HG03139 (cell line): ENCODE measurements around the gene AMN1.

Experiments used
- ATAC-seq: cut with Tn5 transposase; IDR thresholded peaks from one replicate; pipeline ENCODE4 v1.9.1; 2021; ENCODE audit not compliant: unreplicated experiment

AMN1 gene

DNA sequence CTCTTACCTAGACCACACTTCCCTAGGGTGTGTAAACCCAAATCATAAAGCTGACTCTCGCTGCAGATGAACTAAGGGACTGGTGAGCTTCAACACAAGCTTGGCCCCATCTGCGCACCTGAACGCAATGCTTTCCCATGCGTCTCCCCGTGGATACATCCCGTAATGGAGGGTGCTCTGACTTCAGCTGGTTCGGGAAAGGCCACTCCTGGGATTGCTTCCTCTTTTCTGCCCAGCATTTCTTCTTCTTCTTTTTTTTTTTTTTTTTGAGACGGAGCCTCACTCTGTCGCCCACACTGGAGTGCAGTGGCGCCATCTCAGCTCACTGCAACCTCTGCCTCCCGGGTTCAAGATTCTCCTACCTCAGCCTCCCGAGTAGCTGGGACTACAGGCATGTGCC is 97.0 kb downstream of the AMN1 start:
- no peak for ATAC-seq

DNA sequence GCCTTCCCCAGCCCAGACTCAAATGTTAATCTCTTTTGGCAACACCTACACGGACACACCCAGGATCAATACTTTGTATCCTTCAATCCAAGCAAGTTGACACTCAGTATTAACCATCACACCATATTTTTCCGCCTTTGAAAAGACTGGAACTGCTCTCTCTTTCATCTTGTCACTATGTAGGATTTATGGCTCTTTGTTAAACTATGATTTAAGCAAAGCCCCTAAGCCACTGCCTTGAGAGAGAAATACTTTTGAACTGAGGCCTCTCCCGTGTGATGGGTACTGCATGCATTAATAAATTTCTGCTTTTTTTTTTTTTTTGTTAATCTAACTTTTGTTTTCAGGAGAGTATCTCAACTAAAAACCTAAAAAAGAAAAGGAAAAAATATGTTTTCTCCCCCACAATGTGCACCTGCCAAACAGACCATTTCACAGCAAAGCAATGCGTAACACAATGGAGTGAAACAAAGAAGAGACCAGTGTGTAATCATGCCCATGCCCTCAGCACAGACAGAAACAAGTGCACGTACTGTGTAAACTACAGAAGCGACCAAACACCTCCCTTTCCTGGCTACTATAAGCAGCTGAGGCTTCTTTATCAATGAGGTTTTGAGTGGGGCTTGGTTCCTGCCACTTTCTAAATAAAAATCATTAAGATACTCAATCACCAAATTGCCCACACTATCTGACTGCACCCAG is 97.6 kb downstream of the AMN1 start:
- ATAC-seq: no peak

DNA sequence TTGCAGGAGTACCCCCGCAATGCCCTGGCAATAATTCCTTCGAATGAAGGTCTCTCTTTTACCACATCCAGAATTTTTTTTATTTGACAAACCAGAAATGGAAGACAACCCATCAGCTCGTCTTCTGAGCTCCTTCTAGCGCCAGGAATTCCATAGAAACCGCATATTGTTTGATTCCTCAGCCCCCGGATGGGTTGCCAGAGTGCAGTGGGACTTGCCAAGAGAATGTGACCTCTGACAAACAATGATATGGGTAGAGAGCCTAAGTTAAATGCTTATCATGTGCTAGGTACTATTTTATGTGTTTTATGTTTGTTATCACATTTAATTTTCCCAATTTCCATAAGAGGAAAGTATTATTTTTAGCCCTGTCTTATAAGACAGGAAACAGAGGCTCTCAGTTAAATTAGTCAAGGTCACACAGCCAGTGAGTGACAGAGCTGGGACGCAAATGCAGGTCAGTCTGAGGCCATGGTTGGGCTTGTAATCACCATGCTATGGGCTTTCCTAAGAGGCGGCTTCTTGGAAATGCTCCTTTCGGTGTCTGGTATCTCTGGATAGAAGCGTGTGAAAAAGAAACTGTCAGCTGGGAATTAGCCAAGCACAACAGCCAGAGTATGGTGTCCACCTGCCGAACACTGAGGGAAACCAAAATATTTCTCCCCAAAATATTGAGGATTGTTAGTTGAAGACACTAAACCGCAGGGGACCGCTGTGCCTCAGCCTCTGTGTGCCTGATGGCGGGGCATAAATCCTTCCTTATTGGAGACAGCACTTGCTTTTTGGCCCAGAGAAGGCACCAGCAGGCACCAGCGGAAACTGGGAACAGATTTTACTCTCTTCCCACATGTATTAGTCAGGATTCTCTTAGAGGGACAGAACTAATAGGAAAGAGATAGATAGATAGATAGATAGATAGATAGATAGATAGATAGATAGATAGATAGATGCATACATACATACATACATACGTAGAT is 98.8 kb downstream of the AMN1 start:
- ATAC-seq: no peak

DNA sequence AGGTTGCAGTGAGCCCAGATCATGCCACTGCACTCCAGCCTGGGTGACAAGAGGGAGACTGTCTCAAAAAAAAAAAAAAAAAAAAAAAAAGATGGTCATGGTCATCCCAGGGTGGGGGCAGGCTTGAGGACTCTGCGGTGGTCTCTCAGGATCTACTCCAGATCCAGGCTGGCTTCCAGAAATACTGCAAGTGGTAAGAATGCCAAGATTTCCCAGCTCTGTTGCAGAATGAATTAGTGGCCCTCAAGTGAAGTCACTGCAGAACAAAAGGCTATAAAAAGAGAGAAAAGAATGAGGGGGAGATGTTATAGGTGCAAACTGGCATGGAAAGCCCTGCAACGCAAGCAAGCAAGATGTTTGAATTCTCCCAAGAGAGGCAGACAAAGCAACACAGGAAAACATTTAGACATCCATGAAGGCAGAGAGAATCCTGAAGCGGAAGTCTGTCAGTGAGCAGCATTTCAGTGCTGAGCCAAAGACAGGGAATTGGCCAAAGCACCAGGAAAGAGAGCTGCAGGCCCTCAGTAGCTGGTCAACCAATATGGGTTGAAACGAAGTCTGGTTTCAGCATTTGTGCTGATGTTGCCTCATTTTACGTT is 101.3 kb downstream of the AMN1 start:
- ATAC-seq: no peak

DNA sequence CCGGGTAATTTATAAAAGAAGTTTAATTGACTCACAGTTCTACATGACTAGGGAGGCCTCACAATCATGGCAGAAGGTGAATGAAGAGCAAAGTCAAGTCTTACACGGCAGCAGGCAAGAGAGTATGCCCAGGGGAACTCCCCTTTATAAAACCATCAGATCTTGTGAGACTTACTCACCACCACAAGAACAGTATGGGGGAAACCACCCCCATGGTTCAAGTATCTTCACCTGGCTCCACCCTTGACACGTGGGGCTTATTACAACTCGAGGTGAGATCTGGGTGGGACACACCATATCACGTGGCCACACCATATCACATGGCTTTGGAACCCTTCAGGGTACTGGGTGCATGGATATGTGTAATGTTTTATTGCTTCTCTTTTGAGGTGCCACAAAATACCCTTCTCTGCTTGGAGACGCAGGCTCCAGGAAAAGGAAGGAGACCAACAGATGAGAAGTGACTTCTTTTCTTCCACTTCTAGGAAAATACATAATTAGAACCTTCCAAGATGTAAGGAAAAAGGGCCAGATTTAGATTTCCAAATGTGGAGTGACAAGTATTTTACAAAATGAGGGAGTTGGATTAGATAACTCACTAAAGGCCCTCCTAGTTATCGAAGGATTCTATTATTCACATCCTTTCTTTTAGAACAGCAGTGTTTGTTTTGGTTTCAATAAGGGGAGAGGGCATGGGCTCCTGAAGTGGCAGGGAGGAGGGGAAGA is 102.4 kb downstream of the AMN1 start:
- ATAC-seq: no peak

DNA sequence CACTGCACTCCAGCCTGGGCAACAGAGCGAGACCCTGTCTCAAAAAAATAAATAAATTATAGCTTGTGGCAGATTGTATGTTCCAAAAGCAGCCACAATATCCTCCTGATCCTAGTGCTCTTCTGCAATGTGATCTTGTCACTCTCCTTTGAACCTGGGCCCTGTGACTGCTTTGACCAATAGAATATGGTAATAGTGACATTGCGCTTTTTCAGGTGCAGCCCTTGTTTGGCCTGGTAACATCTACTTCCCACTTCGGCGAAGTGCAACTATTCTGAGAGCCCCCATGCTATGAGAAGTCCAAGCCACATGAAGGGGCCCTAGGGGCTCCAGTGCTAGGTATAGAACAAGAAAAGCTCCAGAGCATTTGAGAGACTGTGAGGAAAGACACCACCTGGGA is 106.8 kb downstream of the AMN1 start:
- ATAC-seq: no peak
